ENCODE data around the gene SMYD3. TPM values are rescaled to one million over a fixed set of nuclear protein-coding genes. Genes with fewer than 3 reads are reported as not detected.

SMYD3 gene
- total RNA-seq, 1 donor, result 171 TPM

DNA sequence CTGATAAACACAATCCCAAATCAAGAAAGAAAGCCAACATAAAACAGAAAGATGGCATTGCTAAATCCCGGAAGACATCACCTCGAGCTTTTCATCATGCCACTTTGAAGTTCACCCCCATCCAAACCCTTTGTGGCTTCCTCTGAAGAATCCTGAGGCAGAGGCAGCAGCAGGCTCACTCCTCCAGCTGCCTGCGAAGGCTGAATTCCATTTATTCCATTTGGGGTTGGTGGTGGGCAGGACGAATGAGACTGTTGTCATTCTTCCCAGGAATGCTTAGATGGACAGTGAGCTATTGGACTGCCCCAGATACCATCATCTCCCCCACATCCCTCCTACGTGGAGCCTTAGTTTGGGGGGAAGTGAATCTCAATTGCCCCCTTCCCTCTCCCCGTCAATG is 437.5 kb downstream of the SMYD3 start:
- Histone ChIP-seq H3K27me3 (ENCODE audit: insufficient read depth, low read length) (no peaks in the 10 kb centered on the region), H3K36me3 (ENCODE audit: insufficient read depth, low read length) (no peaks in the 10 kb centered on the region), H3K27ac (ENCODE audit: low read depth, low read length) (no peak overlapping the region), H3K4me1 (ENCODE audit: insufficient read depth, low read length) (peaks cover 8% of the 10 kb centered on the region), H3K4me2 (ENCODE audit: insufficient read depth, low read length) (no peak overlapping the region), H3K9me3 (ENCODE audit: low read depth, low read length) (no peaks in the 10 kb centered on the region), H2AFZ (ENCODE audit: low read length) (no peak overlapping the region), H4K20me1 (ENCODE audit: insufficient read depth, low read length) (no peaks in the 10 kb centered on the region), H3K4me3 (ENCODE audit: insufficient read depth, low read length) (no peak overlapping the region), H3K79me2 (ENCODE audit: insufficient read depth, low read length) (no peaks in the 10 kb centered on the region)
- TF ChIP-seq, protein P1, sequence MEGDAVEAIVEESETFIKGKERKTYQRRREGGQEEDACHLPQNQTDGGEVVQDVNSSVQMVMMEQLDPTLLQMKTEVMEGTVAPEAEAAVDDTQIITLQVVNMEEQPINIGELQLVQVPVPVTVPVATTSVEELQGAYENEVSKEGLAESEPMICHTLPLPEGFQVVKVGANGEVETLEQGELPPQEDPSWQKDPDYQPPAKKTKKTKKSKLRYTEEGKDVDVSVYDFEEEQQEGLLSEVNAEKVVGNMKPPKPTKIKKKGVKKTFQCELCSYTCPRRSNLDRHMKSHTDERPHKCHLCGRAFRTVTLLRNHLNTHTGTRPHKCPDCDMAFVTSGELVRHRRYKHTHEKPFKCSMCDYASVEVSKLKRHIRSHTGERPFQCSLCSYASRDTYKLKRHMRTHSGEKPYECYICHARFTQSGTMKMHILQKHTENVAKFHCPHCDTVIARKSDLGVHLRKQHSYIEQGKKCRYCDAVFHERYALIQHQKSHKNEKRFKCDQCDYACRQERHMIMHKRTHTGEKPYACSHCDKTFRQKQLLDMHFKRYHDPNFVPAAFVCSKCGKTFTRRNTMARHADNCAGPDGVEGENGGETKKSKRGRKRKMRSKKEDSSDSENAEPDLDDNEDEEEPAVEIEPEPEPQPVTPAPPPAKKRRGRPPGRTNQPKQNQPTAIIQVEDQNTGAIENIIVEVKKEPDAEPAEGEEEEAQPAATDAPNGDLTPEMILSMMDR (IDR thresholded peaks at IDR 0.05; ENCODE audit: extremely low read depth, low read depth, low read length), result no peak
- no peak for DNase-seq (ENCODE audit: insufficient read length, low spot score, missing footprints)

- peak; percentile 23 for DNase-seq (ENCODE audit: insufficient read length, low spot score, missing footprints)
- H2AFZ ChIP-seq (ENCODE audit: low read length), result no peak overlapping the region
- no peaks in the 10 kb centered on the region for H3K27me3 ChIP-seq (ENCODE audit: insufficient read depth, low read length)
- no peaks in the 10 kb centered on the region for H4K20me1 ChIP-seq (ENCODE audit: insufficient read depth, low read length)
- TF ChIP-seq, protein P1 (IDR thresholded peaks at IDR 0.05; ENCODE audit: extremely low read depth, low read depth, low read length), result no peak
- no peaks in the 10 kb centered on the region for H3K79me2 ChIP-seq (ENCODE audit: insufficient read depth, low read length)
- H3K4me1 ChIP-seq (ENCODE audit: insufficient read depth, low read length), result peaks cover 8% of the 10 kb centered on the region
- H3K4me2 ChIP-seq (ENCODE audit: insufficient read depth, low read length), result no peak overlapping the region
- H3K9me3 ChIP-seq (ENCODE audit: low read depth, low read length), result no peaks in the 10 kb centered on the region
- no peaks in the 10 kb centered on the region for H3K36me3 ChIP-seq (ENCODE audit: insufficient read depth, low read length)
- no peak overlapping the region for H3K4me3 ChIP-seq (ENCODE audit: insufficient read depth, low read length)
- no peak overlapping the region for H3K27ac ChIP-seq (ENCODE audit: low read depth, low read length)
Observed at GRCh38 chr1:246068619-246069509, 438.2 kb downstream of the SMYD3 start.

DNA sequence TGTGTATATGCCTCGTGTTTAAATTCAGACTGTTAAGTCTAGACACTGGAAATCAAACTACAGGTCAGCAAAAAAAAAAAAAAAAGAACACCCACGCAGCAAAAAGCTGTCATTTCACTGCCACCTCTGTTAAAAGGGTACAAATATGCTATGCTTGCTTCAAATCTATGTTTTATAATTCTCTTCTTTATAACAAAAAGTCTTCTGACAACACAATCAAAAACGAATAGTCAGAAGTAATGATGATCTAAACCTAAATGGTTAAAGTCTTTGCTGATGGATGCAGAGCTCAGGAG is 438.9 kb downstream of the SMYD3 start:
- Histone ChIP-seq H3K4me3 (ENCODE audit: insufficient read depth, low read length) (no peak overlapping the region), H3K27me3 (ENCODE audit: insufficient read depth, low read length) (no peaks in the 10 kb centered on the region), H3K79me2 (ENCODE audit: insufficient read depth, low read length) (no peaks in the 10 kb centered on the region), H3K36me3 (ENCODE audit: insufficient read depth, low read length) (no peaks in the 10 kb centered on the region), H3K27ac (ENCODE audit: low read depth, low read length) (peak overlapping the region; percentile 13), H2AFZ (ENCODE audit: low read length) (no peak overlapping the region), H3K4me2 (ENCODE audit: insufficient read depth, low read length) (peak overlapping the region; percentile 73), H3K4me1 (ENCODE audit: insufficient read depth, low read length) (peaks cover 8% of the 10 kb centered on the region), H3K9me3 (ENCODE audit: low read depth, low read length) (no peaks in the 10 kb centered on the region), H4K20me1 (ENCODE audit: insufficient read depth, low read length) (no peaks in the 10 kb centered on the region)
- TF ChIP-seq, protein P1 (IDR thresholded peaks at IDR 0.05; ENCODE audit: extremely low read depth, low read depth, low read length), result no peak
- peak; percentile 11 for DNase-seq (ENCODE audit: insufficient read length, low spot score, missing footprints)

- Histone ChIP-seq H3K9me3 (ENCODE audit: low read depth, low read length) (no peaks in the 10 kb centered on the region), H3K27ac (ENCODE audit: low read depth, low read length) (peak overlapping the region; percentile 40), H3K27me3 (ENCODE audit: insufficient read depth, low read length) (no peaks in the 10 kb centered on the region), H3K79me2 (ENCODE audit: insufficient read depth, low read length) (no peaks in the 10 kb centered on the region), H3K4me1 (ENCODE audit: insufficient read depth, low read length) (peaks cover 8% of the 10 kb centered on the region), H4K20me1 (ENCODE audit: insufficient read depth, low read length) (no peaks in the 10 kb centered on the region), H3K36me3 (ENCODE audit: insufficient read depth, low read length) (no peaks in the 10 kb centered on the region), H3K4me2 (ENCODE audit: insufficient read depth, low read length) (peak overlapping the region; percentile 73), H3K4me3 (ENCODE audit: insufficient read depth, low read length) (peak overlapping the region; percentile 51), H2AFZ (ENCODE audit: low read length) (peak overlapping the region; percentile 71)
- peak; percentile 14 for DNase-seq (ENCODE audit: insufficient read length, low spot score, missing footprints)
- TF ChIP-seq, protein P1 (IDR thresholded peaks at IDR 0.05; ENCODE audit: extremely low read depth, low read depth, low read length), result no peak
Observed at GRCh38 chr1:246067432-246068216, 439.5 kb downstream of the SMYD3 start.
